MV-4-11 (cell line): ENCODE data around the gene GAPDH.

Source experiments
- DNase-seq: peaks from one replicate; lab custom pipeline; 2025; lab: John Stamatoyannopoulos, UW

GAPDH gene

DNA sequence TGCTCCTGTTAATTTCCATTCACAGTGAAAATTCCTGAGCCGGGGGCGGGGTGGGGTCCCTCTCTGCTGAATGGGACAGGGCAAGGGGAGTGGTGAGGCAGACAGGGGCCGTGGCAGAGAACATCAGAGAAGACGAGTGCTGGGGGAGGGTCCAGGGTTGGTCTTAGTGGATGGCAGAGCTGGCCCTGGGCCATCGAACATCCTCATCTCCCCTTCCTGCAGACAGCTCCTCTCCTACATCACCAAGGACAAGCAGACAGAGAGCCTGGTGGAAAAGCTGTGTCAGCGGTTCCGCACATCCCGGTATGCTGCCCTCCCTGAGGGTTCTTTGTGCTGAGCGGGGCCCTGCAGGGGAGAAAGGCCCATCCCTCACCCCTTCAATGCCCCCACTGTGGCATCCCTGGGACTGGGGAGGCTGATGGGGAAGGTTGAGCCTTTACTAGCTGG is 5.0 kb upstream of the GAPDH start:
- DNase-seq = no peak

DNA sequence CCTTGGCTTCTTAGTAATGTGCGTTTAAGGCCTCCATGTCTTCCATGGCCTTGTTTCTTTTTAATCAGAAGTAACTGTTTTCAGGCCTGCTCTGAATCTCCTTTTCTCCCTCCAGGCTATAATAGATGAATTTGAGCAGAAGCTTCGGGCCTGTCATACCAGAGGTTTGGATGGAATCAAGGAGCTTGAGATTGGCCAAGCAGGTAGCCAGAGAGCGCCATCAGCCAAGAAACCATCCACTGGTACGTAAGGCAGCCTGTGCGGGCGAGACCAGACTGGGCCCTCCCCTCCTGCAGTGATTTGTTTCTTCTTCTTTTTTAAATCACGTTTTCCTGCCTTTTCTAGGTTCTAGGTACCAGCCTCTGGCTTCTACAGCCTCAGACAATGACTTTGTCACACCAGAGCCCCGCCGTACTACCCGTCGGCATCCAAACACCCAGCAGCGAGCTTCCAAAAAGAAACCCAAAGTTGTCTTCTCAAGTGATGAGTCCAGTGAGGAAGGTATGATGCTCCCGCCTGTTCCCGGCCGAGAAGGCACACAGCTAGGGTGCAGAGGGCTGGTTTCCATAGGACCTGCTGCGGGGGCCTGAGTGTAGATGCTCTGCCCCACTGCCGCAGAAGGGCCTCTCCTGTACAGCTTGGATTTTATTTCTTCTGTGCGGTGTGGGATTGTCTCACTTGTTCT is 3.6 kb upstream of the GAPDH start:
- DNase-seq = no peak

DNA sequence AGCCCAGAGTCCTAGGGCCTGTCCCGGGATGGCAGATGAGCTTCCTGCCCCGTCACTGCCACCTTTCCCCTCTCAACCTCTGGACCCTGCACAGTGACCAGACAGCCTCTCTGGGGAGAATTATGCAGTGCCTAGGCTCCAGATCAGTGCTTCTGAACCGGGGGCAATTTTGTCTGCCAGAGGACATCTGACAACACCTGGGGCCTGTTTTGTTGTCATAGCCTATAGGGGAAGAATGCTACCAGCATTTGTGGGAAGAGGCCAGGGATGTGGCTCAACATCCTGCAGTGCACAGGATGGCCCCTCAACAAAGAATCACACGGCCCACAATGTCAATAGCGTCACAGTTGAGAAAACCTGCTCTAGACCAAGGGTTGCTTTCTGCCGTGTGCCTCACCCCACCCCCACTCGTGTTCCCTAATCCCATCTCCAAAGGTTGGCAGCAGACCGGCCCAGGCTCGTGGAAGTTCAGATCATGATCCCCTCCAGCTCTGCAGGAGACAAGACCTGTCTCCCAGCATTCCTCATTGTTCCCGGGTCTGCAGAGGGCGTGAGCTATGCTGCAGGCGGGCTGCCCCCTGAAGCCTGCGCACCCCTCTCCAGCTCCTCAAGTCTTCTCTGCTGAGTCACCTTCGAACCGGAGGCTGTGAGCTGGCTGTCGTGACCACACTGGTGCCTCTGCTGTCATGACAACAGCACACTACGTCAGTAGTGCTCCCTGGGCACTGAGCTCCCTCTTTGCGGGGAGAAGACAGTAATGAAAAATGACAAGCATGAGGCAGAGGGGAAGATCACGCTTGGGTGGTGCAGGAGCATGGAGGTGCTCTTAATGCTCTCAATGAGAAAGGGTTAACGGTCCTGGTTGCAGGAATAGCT is 2.0 kb upstream of the GAPDH start:
- DNase-seq = peak; percentile 92

DNA sequence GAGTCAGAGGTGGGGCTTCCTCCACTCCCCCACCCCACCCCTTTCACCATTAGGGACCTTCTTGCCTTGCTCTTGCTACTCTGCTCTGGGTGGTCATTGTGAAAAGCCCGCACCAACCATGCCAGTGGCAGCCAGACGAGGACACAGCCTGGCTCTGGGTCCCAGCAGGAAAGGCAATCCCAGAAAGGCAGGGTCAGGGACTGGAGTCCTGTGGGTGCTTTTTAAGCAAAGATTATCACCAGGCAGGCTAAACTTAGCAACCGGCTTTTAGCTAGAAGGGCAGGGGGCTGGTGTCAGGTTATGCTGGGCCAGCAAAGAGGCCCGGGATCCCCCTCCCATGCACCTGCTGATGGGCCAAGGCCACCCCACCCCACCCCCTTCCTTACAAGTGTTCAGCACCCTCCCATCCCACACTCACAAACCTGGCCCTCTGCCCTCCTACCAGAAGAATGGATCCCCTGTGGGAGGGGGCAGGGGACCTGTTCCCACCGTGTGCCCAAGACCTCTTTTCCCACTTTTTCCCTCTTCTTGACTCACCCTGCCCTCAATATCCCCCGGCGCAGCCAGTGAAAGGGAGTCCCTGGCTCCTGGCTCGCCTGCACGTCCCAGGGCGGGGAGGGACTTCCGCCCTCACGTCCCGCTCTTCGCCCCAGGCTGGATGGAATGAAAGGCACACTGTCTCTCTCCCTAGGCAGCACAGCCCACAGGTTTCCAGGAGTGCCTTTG is 1.2 kb upstream of the GAPDH start:
- peak; percentile 61 for DNase-seq

DNA sequence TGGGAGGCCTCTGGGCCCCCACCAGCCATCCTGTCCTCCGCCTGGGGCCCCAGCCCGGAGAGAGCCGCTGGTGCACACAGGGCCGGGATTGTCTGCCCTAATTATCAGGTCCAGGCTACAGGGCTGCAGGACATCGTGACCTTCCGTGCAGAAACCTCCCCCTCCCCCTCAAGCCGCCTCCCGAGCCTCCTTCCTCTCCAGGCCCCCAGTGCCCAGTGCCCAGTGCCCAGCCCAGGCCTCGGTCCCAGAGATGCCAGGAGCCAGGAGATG is 729 bp upstream of the GAPDH start:
- DNase-seq = no peak

DNA sequence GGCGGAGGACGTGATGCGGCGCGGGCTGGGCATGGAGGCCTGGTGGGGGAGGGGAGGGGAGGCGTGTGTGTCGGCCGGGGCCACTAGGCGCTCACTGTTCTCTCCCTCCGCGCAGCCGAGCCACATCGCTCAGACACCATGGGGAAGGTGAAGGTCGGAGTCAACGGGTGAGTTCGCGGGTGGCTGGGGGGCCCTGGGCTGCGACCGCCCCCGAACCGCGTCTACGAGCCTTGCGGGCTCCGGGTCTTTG is 303 bp downstream of the GAPDH start:
- no peak for DNase-seq

DNA sequence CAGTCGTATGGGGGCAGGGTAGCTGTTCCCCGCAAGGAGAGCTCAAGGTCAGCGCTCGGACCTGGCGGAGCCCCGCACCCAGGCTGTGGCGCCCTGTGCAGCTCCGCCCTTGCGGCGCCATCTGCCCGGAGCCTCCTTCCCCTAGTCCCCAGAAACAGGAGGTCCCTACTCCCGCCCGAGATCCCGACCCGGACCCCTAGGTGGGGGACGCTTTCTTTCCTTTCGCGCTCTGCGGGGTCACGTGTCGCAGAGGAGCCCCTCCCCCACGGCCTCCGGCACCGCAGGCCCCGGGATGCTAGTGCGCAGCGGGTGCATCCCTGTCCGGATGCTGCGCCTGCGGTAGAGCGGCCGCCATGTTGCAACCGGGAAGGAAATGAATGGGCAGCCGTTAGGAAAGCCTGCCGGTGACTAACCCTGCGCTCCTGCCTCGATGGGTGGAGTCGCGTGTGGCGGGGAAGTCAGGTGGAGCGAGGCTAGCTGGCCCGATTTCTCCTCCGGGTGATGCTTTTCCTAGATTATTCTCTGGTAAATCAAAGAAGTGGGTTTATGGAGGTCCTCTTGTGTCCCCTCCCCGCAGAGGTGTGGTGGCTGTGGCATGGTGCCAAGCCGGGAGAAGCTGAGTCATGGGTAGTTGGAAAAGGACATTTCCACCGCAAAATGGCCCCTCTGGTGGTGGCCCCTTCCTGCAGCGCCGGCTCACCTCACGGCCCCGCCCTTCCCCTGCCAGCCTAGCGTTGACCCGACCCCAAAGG is 804 bp downstream of the GAPDH start:
- peak; percentile 70 for DNase-seq

DNA sequence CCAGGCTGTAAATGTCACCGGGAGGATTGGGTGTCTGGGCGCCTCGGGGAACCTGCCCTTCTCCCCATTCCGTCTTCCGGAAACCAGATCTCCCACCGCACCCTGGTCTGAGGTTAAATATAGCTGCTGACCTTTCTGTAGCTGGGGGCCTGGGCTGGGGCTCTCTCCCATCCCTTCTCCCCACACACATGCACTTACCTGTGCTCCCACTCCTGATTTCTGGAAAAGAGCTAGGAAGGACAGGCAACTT is 1.3 kb downstream of the GAPDH start:
- DNase-seq = no peak

DNA sequence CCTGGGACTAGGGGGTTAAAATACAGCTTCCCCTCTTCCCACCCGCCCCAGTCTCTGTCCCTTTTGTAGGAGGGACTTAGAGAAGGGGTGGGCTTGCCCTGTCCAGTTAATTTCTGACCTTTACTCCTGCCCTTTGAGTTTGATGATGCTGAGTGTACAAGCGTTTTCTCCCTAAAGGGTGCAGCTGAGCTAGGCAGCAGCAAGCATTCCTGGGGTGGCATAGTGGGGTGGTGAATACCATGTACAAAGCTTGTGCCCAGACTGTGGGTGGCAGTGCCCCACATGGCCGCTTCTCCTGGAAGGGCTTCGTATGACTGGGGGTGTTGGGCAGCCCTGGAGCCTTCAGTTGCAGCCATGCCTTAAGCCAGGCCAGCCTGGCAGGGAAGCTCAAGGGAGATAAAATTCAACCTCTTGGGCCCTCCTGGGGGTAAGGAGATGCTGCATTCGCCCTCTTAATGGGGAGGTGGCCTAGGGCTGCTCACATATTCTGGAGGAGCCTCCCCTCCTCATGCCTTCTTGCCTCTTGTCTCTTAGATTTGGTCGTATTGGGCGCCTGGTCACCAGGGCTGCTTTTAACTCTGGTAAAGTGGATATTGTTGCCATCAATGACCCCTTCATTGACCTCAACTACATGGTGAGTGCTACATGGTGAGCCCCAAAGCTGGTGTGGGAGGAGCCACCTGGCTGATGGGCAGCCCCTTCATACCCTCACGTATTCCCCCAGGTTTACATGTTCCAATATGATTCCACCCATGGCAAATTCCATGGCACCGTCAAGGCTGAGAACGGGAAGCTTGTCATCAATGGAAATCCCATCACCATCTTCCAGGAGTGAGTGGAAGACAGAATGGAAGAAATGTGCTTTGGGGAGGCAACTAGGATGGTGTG is 1.9 kb downstream of the GAPDH start:
- no peak for DNase-seq

DNA sequence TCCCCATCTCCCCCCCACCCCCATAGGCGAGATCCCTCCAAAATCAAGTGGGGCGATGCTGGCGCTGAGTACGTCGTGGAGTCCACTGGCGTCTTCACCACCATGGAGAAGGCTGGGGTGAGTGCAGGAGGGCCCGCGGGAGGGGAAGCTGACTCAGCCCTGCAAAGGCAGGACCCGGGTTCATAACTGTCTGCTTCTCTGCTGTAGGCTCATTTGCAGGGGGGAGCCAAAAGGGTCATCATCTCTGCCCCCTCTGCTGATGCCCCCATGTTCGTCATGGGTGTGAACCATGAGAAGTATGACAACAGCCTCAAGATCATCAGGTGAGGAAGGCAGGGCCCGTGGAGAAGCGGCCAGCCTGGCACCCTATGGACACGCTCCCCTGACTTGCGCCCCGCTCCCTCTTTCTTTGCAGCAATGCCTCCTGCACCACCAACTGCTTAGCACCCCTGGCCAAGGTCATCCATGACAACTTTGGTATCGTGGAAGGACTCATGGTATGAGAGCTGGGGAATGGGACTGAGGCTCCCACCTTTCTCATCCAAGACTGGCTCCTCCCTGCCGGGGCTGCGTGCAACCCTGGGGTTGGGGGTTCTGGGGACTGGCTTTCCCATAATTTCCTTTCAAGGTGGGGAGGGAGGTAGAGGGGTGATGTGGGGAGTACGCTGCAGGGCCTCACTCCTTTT is 2.7 kb downstream of the GAPDH start:
- DNase-seq = no peak

DNA sequence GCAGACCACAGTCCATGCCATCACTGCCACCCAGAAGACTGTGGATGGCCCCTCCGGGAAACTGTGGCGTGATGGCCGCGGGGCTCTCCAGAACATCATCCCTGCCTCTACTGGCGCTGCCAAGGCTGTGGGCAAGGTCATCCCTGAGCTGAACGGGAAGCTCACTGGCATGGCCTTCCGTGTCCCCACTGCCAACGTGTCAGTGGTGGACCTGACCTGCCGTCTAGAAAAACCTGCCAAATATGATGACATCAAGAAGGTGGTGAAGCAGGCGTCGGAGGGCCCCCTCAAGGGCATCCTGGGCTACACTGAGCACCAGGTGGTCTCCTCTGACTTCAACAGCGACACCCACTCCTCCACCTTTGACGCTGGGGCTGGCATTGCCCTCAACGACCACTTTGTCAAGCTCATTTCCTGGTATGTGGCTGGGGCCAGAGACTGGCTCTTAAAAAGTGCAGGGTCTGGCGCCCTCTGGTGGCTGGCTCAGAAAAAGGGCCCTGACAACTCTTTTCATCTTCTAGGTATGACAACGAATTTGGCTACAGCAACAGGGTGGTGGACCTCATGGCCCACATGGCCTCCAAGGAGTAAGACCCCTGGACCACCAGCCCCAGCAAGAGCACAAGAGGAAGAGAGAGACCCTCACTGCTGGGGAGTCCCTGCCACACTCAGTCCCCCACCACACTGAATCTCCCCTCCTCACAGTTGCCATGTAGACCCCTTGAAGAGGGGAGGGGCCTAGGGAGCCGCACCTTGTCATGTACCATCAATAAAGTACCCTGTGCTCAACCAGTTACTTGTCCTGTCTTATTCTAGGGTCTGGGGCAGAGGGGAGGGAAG is 3.5 kb downstream of the GAPDH start:
- DNase-seq = peak; percentile 78

DNA sequence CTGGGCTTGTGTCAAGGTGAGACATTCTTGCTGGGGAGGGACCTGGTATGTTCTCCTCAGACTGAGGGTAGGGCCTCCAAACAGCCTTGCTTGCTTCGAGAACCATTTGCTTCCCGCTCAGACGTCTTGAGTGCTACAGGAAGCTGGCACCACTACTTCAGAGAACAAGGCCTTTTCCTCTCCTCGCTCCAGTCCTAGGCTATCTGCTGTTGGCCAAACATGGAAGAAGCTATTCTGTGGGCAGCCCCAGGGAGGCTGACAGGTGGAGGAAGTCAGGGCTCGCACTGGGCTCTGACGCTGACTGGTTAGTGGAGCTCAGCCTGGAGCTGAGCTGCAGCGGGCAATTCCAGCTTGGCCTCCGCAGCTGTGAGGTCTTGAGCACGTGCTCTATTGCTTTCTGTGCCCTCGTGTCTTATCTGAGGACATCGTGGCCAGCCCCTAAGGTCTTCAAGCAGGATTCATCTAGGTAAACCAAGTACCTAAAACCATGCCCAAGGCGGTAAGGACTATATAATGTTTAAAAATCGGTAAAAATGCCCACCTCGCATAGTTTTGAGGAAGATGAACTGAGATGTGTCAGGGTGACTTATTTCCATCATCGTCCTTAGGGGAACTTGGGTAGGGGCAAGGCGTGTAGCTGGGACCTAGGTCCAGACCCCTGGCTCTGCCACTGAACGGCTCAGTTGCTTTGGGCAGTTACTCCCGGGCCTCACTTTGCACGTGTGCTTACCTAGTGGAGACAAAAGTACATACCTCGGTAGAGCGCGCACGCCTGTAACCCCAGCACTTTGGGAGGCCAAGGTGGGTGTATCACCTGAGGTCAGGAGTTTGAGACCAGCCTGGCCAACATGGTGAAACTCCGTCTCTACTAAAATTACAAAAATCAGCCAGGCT is 4.3 kb downstream of the GAPDH start:
- peak; percentile 26 for DNase-seq

DNA sequence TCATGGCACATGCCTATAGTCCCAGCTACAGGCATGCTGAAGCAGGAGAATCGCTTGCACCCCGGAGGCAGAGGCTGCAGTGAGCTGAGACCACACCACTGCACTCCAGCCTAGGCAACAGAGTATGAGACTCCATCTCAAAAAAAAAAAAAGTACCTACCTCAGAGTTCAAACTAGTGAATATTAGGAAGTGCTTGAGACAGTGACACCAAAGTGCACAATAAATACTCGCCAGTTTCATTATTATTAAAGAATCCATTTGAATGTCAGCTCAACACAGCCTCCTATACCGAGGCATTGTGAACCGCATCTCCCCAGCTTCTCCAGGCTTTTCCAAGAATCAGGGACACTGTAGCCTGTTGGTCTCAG is 5.0 kb downstream of the GAPDH start:
- no peak for DNase-seq

DNA sequence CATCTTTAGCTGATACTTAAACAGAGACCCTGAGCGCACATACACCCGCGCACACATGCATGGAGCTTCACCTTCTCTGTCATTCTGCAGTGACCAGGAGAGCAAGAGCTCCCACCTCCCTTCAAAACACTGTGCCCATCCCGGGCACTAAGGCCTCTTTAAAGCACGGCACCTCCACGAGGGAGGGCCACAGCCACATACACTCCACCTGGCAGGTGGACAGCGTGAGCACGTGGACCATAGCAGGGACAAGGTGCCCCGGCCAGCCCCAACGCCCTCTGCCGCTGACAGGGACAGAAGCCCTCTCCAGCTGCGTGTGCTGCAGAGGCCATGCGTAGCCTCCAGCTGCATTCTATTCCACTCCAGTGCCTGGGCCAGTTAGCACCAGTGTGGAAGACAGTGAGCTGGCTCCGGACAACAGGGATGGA is 5.4 kb downstream of the GAPDH start:
- no peak for DNase-seq

DNA sequence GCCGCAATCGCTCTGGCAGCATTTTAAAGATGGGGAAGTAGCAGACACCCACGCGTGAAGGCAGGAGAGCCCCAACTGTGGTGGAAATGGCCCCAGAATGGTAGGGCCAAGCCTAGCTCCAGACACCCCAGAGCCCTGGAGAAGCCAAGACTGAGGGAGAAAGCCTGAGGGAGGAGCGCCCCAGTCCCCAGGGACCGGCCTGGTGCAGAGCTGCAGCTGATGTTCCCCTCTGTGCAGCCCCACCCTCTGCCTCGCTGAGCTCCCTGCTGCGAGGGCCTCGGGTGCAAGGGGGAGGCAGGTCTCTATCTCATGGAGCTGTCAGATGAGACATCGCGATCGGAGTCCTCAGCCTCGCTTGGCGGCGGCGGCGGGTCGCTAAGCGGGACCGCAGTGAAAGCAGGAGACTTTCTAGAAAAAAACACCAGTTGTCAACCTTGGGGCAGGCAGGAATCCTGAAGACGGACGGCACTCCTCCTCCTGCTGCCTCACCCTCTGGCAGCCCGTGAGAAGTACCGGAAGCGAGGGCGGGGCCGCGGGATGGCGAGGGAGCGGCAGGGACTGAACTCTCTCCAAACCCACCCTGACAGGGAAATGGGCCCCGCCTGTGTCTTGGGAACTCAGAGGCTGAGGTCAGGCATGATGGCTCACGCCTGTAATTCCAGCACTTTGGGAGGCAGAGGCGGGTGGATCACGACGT is 6.0 kb downstream of the GAPDH start:
- peak; percentile 42 for DNase-seq

DNA sequence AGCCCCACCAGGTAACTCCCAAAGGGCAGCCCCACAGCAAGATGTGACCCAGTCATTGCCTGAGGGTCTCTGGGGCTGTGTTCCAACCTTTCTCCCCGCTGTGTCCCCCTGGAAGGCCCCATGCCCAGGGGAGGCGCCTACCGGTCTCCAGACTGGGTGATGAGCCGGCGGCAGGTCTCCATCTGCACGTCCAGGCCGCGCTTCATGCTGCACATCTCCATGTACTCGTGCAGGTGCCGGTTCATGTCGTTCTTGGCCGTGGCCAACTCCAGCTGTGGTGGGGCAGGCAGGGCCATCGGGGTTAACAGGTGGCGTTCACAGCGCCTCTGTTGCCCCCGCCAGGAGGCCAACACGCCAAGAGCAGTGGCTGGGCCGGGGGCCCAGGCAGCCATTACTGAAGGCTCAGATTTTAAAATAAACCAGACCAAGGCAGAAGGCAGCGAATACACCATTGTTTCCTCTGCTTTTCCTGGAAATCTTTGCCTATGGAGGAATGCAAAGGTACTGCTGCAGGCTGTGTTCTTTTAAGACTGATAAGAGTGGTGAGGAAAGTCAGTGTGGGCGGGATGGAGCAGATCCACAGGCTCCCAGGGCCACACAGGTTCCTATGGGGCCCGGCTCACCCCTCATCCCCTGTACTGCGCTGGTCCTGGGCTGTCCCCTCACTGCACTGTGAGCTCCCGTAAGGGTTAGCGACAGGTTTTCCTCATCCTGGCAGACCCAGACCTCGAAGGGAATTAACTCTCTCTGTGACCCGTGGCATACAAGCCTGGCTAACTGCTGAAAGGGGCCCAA is 7.3 kb downstream of the GAPDH start:
- no peak for DNase-seq

DNA sequence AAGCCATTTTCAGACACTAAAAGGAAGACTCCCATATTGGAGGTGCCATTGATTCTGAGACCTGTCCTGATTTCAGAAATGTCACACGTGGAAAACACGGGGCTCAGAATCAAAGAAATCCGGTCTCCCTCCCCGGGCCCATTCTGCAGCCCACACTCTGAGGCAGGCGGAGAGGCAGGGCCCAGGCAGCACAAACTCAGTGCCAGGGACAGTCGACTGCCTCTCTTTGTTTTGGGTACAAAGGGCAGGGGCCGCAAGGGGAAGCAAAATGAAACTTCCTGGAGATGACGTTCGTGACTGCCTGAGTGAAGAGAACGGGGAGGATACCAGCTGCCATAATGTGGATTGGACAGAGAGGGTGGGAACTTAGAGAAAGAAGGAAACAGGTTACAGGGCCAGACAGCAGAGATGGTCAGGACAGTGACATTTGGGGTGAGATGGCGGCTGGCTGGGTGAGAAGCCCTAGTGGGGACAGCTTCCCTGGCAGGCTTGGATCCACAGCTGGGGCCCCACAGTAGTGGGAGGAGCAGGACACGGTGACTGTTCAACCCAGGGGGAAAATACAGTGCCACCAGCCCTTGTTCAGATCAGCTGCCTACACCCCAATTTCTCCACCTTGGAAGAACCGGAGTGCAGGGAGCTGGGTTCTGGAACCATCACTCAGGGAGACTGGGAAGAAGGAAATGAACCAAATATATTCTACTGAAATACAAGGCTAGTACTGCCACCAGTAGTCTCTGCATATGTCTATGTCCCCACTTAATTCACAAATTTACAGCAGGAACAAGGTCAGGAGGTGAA is 8.1 kb downstream of the GAPDH start:
- no peak for DNase-seq
